ENCODE measurements around the gene AREG.

DNA sequence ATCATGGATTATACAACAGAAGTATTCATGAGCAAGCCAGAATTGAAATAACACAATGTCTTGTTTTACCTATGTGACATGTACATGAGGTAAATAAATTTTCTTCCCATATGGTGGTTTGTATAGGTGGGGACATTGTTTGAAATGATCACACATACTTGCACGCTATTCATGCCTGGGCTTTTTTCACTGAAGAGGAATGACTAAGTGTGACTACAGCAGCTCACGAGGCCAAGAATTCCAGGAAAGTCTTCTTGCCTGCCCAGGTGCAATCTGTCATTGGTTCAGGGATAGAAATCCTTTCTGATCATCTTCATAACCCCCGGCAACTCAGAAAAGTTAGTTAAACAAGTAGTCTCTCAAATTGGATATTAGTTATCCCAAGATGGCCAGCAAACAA, 36.3 kb upstream of the AREG start:
- TF ChIP-seq, protein P1, sequence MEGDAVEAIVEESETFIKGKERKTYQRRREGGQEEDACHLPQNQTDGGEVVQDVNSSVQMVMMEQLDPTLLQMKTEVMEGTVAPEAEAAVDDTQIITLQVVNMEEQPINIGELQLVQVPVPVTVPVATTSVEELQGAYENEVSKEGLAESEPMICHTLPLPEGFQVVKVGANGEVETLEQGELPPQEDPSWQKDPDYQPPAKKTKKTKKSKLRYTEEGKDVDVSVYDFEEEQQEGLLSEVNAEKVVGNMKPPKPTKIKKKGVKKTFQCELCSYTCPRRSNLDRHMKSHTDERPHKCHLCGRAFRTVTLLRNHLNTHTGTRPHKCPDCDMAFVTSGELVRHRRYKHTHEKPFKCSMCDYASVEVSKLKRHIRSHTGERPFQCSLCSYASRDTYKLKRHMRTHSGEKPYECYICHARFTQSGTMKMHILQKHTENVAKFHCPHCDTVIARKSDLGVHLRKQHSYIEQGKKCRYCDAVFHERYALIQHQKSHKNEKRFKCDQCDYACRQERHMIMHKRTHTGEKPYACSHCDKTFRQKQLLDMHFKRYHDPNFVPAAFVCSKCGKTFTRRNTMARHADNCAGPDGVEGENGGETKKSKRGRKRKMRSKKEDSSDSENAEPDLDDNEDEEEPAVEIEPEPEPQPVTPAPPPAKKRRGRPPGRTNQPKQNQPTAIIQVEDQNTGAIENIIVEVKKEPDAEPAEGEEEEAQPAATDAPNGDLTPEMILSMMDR (IDR thresholded peaks at IDR 0.05) = no peak
- TF ChIP-seq POLR2A (IDR thresholded peaks at IDR 0.05) (no peak), POLR2AphosphoS5 (IDR thresholded peaks at IDR 0.05) (no peak), EP300 (IDR thresholded peaks at IDR 0.05) (no peak)
